Middle frontal gyrus (tissue), 1 donor: ENCODE results near the gene DSCAM.
A peak's percentile ranks its signal among the peaks of the same experiment; 100 is the strongest.

Experiments used
- DNase-seq: peaks from one replicate; pipeline ENCODE4 v3.0.0-alpha.2; 2015; ENCODE audit warnings: low spot score; ENCODE audit errors: extremely low spot score

Gene DSCAM

DNA sequence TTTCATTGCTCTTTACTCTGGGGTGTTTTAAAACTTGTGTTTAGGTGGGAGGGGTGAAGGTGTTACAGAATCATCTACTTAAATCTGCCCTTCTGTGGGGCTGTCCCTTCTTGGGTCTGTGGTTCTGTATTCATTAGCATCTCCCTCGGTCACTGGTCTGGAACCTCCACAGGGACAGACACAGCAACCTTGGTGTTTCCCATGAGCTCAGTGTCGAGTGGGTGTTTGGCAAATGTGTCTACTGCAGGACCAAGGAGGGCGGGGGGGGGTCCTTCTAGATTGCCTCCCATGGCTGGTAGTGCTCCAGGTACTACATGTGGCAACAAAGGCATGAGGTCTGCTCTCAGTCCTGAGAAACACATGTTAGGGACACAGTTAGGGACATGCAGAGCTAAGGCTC is 706.3 kb downstream of the DSCAM start:
- DNase-seq, result no peak

DNA sequence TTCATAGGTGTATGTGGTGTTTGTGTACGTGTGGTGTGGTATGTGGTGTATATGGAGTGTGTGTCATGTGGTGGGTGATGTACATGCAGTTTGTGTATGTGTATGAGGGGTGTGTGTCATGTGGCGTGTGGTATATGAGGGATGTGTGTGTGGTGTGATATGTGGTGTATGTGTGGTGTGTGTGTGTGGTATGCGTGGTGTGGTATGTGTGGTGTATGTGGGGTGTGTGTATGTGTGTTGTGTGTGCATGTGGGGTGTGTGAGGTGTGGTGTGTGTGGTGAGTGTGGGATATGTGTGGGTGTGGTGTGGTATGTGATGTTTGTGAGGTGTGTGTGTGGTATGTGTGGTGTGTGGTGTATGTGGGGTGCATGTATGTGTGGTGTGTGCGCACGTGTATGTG is 707.3 kb downstream of the DSCAM start:
- no peak for DNase-seq

DNA sequence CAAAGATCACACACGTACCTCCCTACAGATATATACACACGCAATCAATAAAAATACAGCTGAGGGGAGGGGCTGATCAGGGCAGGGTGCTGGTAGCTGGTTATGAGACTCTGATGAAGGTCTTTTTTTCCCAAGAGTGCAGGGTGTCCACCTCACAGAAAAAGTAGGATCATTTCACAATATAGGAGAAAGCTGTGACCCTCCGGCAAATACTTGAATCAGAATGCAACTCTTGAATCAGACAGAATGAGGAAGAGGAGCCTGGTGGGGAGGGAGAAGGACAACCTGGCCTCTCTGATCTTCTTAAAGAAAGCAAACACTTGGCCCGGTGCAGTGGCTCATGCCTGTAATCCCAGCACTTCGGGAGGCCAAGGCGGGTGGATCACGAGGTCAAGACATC is 710.4 kb downstream of the DSCAM start:
- no peak for DNase-seq

DNA sequence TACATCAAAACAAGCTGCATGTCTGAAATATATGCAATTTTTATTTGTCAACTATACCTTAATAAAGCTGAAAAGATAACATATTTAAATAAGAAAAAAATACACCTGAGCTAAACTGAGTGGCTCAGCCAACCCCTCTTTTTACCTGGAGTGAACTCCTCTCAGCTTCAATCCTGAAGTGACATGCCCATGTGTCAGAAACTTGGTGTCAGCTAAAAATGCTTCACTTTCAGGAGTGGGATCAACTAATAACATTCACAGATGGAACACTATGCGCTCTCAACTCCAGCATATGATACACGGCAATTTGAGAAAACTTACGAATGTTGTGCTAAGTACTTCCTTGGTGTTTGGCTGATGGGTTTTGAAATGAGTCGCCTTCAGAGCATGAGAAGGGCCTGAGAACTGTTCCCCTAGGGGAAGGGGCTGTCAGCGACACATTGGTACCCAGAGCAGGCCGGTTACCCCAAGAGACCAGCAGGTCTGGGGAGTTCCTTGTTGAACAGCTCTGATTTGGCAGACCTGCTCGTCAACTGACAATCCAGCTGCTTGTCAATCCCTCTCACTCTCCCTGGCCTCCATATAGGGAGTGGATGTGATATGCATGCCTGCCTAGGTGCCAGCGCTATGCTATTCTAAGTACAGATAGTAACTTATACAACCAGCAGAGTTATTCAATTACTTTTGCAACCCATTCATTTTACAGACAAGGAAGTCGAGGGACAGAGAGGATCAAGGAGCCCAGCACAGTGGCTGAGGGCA is 712.0 kb downstream of the DSCAM start:
- no peak for DNase-seq

DNA sequence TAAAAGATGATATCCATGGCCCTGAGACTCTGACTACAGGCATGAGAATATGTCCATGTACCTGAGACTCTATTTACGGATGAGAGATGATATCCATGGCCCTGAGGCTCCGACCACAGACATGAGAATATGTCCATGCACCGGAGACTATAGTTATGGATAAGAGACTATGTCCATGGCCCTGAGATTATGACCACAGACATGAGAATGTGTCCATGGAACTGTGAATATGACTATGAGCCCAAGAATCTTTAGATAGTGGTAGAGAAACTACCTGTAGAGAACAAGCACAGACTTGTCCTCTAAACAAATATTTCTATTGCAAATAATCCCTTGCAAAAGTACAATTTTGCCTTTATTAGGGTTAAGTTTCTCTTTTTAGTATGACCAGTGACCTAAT is 716.5 kb downstream of the DSCAM start:
- DNase-seq, result no peak

DNA sequence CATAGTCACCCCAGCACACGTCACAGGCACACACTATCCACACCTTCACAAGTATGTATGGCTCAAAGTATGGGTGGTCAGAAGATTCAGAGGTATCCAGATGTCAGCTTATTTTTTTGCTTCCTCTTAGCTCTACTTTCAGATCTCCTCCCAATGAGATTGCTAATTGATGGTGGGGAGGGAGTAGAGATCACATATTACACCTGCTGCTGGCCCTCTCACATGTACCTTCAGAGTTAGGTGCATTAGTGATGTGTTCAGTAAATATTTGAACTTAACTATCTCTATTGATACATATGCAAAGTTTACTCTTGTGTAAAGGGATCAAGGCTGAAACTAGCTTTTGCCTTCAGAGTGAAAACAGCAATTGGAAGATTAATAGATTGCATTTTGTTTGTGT is 717.1 kb downstream of the DSCAM start:
- no peak for DNase-seq

DNA sequence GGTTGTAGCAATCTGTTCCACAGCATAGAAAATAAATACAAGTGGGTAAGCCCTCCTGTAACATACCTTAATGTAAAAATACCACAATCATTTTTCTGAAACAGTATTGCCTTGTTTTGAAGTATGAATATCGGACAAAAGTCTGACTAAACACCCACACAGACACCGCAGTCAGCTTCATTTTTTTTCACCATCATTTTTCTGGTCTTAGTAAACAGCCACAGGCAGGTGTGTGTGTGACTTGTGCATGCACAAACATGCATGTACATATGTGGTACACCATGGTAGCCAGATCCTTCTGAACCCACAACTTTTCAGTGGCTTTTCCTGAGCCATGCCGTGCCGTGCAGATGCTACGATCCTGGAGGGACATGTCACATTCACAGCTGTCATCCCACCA is 718.1 kb downstream of the DSCAM start:
- DNase-seq, result no peak

DNA sequence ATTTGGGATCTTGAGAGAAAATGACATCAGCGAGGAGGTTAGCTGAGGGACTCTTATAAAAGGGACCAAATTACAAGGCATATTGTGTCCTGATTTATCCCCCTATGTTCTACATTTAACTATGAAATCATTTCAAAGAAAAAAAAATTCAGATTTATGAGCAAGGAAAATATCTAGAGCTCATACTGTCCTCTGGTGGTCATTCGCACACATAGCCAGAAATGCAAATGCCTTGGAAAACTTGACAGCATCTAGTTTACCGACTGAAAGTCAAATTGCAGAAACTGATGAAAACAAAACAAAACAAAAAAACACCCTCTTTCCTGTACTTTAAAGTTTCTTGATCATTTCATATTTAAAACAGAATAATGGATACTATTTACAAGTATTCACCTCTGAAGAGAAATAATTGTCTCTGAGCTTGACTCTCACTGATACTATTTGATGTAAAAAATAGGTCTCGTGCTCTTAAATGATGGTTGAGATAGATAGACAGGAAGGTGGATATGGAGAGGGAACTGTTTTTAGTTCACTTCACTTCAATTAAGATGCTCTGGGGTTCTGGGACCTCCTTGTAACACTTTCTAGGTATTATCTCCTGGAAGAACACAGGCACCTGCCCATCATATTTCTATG is 725.9 kb downstream of the DSCAM start:
- DNase-seq, result no peak

DNA sequence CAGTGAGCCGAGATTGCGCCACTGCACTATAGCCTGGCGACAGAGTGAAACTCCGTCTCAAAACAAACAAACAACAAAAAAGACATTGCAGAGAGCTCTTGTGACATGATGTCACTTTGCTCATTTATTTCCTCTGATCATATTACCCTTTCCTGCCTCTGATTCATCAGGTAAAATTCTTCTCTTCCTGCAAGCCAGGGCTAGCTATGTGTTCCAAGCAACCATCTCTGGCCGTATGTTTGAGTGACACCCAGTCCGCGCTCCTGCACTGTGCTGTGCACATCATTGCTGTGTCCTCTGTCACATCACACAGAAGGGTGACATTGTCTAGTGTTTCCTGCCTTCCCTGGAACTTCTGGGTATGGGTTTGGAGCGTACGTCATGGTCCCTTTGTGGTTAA is 728.4 kb downstream of the DSCAM start:
- DNase-seq, result no peak

DNA sequence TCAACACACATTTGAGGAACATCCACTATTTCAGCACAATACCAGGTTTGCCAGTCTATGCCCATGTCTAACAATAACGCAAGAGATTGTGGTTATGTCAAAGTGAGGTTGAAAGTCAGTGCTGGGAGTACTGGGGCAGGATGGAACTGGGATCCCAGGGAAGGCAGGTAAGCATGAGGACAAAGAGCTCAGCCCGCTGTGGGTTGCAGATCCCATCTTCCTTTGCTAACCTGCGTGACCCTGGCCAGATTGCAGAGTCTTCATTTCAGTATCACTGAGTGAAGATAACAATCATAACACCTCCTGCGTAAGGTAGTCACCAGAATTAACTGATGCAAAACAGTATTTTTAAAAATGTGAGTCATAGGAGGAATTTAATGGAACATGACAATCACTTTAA is 729.7 kb downstream of the DSCAM start:
- DNase-seq, result no peak

DNA sequence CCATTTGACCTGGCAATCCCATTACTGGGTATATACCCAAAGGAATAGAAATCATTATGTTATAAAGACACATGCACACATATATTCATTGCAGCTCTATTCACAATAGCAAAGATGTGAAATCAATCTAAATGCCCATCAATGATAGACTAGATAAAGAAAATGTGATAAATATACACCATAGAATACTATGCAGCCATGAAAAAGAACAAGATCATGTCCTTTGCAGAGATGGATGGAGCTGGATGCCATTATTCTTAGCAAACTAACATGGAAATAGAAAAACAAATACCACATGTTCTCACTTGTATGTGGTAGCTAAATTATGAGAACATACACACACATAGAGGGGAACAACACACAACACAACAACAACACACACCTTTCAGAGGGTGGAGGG is 731.2 kb downstream of the DSCAM start:
- no peak for DNase-seq

DNA sequence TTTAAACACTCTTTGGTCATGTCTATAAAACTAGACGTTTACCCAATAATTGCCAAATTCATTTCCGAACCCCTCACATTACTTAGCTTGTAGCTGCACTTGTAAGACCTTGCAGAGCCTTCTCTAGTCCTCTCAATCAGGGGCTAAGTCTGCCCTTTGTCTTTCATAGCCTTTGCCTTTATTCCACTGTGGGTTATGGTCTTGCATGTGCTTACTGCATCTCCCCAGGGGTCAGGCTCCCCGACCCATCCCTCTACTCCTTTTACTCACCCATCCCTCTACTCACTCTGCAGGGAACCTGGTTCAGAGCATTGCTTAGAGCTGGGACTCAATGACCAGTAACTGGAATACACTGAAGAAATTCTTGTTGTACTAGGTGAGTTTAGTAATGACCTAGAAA is 744.3 kb downstream of the DSCAM start:
- DNase-seq, result no peak

DNA sequence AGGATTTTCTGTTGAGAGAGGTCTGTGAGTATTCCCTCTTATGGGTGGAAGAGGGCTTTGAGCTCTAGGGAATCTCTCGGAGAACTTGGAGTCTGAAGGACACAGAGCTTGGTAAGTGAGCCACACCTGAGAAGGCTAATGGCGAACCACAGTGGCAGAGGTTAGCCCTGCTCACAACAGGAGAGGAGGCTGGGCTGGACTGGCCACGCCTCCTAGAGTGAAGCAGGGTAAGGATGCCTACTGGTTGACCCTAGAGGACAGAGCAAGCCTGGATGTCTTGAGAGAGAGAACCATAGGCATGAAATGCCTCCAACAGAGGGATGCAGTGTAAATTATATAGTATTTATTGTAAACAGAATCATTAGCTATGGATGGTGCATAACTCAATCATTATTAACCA is 747.1 kb downstream of the DSCAM start:
- DNase-seq, result no peak

DNA sequence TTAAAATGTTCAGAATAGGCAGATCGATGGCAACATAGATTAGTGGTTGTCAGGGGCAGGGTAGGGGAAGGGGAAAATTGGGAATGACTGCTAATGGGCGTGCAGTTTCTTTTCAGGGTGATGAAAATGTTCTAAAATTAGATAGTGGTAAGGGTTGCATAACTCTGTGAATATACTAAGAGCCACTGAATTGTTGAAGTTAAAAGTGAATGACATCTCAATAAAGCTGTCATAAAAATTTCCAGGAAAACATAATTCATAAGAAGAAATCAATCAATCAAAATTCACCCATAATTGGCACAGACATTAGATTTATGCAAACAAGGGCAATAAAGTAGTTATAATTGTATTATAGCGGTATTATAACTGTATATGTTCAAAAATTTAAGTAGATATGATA is 751.5 kb downstream of the DSCAM start:
- no peak for DNase-seq

DNA sequence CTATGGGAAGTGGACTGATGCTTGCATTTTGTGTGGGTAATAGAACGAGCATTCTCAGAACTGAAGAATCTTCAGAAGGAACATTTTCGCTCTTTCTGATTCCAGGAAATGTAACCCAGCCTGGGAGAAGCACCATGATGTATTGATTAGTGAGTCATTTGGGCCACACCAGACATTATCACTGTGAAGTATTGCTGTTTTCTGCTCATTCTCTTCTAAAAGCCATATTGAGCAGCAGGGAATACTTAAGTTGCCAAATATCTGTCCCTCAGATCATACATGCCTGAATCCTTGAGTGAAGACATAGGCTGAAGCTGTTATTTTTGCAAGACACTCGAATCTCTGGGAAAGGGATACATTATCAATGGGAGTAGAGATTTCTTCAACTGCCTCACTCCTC is 766.6 kb downstream of the DSCAM start:
- DNase-seq, result no peak

DNA sequence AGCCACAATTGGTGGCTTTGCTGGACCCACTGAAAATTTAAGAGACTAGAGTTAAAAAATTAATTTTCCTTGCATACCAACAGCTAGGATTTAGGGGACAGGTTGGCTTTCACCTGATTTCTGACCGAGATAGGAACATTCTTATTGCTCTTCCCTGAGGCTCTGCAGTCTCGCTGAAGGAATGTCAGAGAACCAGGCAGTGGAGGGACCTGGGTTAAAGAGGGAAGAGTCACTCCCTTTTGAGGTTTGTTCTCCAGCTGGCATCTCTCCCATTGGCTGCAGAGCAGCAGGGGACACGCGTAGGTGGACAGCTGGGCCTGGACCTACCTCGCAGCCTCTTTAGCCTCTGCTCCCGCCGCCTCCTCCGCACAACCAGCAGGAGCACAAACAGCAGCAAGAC is 772.2 kb downstream of the DSCAM start:
- DNase-seq, result no peak

DNA sequence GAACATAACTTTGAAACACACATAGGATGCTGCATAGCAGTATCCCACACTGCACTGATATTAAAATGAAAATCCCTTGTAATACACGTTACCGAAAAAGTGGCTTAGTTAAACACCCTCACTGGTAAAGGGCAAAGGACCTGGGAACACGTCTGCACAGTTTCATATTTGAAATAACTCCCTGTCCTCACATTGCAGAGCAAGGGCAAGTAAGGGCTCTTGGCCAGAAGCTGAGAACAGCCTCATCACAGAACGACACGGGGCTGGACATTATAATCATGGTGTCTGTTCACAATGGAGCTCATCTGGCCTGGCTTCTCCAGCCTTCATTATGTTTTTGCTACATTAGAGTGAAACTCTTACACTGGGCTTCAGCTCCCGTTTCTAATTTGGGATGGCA is 772.8 kb downstream of the DSCAM start:
- no peak for DNase-seq

DNA sequence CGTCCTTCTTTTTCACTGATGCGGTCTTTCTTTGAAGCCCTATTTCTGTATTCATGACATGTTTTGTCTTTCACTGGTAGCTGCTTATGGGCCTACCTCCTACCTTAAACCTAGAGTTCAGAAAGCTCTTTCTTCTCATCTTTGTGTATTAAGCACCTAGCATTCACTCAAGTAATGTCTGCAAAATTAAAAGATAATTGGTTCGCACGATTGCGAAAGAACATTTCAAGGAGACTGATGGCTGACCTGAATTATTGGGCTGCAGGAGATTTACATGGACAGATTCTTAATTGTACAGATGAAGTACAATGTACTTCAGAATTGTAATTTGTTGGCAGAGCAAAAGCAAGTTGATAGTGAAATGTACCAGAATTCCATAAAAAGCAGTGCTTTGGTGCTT is 773.3 kb downstream of the DSCAM start:
- no peak for DNase-seq

DNA sequence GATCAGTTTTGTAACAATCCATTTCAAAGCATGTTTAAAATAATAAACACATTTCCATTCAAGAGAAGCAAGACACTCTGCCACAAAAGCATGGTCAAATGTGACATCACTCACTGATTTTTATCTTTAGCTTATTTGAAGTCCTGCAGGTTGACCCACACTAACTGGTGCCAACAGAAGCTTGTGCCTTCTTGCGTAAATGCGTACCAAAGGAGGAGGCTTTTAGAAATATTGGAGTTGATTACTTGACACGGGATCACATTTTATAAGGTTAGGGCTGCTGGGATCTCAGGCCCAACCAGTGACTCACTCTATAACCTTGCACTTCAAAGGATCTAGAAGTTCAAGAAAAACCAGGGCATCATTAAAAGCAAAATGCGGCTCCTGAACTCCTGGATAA is 776.1 kb downstream of the DSCAM start:
- DNase-seq, result no peak

DNA sequence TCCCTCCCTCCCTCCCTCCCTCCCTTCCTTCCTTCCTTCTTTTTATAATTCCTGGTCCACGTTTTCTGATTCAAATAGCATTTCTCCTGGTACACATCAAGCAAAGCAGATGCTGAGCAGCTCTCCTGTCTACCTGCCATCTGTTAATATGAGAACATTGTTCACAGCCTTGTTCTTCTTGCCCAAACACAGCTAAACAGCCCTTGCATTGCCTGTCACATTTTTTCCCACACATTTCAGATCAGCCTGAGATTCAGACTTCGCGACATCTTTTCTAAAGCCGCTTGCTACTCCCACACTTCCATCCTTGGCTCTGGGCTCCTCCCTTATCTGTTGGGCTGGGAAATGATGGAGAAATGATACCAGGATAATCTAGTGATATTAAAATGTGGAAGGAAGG is 779.2 kb downstream of the DSCAM start:
- peak; percentile 33 for DNase-seq

DNA sequence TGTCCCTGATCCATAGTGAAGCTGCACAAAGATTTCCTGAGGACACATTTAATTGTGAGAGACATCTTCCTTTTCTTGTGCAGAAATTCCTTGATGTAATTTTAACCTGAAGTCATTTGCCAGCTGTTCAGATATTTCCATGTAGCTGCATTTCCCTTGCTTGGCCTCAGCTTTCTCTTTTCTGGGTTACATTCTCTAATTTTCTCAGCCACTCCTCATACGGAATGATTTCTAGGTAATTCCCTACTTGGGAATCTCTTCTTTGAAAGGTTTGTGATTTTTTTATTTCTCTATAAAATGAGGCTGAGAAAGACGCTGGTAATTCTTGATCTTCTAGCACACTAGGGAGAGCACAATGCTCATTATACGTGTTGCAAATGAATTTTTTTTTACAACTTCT is 780.7 kb downstream of the DSCAM start:
- DNase-seq, result no peak

DNA sequence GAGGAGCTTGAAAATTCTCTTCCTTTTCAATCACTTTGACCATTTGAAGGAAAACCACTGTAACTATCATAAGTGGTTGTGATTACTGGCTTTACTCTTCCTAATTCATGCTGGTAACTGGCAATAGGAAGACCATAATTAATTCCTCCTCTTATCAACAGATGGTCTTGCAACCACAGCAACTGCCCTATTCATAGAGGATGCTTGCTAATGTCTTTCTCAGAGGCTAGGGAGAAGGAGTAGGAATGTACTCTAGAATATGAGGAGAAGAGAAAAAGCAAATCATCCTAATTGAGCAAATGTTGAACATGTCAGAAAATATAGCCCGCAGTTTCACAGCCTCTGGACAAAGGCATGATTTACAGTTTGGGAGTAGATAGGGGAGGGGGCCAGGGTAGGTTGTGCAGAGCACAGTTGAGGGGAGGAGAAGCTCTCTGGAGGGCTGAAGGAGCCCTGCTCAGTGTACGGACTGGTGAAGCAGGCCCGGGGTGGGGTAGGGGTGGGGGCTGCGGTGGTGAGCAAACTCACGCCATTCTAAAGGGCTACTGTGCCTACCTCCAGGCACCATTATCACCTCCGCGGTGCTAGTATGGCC is 786.8 kb downstream of the DSCAM start:
- no peak for DNase-seq

DNA sequence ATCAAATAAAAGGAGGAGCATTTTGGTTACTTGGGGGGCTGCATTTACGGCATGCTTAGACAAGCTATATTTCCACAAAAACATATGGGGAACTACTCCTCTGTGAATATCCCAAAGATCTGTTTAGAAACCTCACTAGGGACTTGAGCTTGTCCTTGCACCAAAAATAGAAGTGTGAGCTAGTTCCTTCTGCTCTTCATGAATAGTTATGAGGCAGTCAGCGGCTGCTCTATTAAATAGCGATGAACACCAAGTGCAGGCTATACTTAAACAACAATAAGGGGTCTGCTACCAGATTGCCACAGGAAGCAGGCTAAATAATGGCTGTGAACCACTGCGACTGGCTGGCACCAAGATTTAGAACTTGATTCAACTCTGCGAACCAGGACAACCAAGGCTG is 789.6 kb downstream of the DSCAM start:
- DNase-seq, result peak; percentile 18
